GM08714 (cell line): ENCODE data around the gene ITPR2.

Experiments
- H3K4me3 ChIP-seq: fragments of 200-500 bp; sonication (Bioruptor generic); 2 replicates; pipeline ENCODE4 v1.5.1; 2014; ENCODE audit warnings: mild to moderate bottlenecking, low read length, inconsistent platforms
- ZNF274 ChIP-seq: IDR thresholded peaks from 2 replicates; pipeline ENCODE4 v1.6.1; 2012; ENCODE audit warnings: mild to moderate bottlenecking, low read depth, low read length

Gene ITPR2

GRCh38 chr12:26287671-26288381 is 545.2 kb downstream of the ITPR2 start:
- H3K4me3 ChIP-seq: no peak overlapping the region
- TF ChIP-seq ZNF274: no peak
